Middle frontal gyrus (tissue), 1 donor: ENCODE data around the gene PPP2R2B.
"Not testable (repeated sequence)": the region's sequence is repeated elsewhere in the genome, so short reads cannot be mapped to it uniquely, and the experiment has no call there.

Experiments
- DNase-seq: peaks from one replicate; pipeline ENCODE4 v3.0.0-alpha.2; 2015; ENCODE audit warnings: low spot score; ENCODE audit errors: extremely low spot score

Gene PPP2R2B

GRCh38 chr5:146745931-146746577, 132.5 kb downstream of the PPP2R2B start:
- DNase-seq: no peak

GRCh38 chr5:146744068-146744745, 134.3 kb downstream of the PPP2R2B start:
- DNase-seq: no peak

DNA sequence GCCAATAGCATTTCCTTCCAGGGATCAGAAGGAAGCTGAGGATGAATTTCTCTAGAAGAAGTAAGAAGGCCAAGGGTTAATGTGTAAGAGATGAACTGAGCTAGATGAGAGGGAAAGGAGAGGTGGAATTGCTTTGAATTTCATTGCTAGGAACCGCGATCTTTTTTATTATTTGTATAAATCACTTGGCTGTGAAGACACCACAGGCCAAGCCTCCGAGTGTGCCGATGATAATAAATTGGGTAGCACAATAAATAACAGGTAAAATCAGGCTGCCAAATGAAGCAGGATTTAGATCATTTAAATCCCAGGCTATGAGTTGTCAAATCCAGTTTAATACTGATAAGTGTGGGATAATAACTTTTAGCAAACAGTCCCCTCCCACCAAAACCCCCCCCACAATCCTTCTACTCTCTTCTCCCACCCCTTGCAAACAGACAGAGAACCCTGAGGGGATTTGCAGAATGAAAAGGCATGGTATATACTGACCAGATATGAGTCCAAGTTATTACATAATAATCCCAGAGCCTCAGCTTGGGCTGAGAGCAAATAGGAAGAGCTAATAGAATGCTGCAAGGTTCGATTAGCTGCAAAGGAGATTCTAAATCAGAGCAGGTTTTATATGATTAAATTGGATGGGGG, 143.5 kb downstream of the PPP2R2B start:
- DNase-seq: no peak

GRCh38 chr5:146732962-146733361, 145.6 kb downstream of the PPP2R2B start:
- DNase-seq: no peak

DNA sequence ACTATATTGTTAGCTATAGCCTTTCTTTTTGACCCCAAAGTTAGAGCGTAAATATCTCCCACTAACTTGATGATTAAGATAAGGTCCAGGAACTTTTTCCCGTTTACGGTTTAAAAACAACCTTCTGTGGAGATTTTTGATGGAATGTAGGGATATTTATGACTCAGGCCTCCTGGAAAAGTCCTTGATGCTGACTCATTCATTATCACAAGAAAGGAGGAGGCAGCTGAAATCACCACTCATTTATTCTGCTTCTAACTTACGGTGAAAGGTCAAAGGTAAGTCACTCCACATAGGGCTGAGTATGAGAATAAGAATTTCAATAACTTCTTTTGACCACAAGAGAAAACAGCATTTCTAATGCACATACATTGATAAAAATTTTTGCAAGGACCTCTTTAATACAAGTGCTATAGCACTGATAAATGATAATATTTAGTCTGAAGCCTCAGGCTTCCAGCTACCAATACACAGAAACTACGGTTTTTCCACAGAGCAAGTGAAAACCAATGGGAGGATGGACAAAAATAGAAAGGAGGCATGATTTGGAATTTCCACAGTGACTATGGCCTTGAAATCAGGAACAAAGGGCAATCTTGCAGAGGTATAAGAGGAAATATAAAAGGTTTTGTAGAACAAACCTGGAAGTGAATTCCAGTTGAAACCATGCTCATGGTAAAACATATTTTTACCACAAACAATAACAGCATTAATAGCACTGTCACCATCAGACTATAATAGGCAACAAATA, 146.5 kb downstream of the PPP2R2B start:
- DNase-seq: no peak

- DNase-seq: not testable (repeated sequence)
Measured at GRCh38 chr5:146728746-146729145, 149.8 kb downstream of the PPP2R2B start.

DNA sequence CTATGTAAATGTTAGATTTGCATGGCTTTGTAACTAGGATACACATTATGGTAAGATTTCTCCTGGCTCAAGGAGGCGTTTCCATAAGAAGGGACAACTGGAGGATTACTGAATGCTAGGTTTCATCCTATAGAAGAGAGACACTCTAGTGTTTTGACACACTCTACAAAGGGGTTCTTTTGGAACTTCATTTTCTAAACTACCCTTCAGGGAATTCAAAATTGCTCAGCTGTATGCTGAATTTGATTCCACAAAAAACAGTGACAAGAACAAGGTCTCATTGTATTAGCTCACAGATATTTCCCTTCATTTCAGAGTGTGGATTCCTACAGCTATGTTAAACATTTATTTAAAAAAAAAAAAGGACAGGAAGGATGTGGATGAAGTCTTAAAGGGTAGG, 151.7 kb downstream of the PPP2R2B start:
- no peak for DNase-seq

DNA sequence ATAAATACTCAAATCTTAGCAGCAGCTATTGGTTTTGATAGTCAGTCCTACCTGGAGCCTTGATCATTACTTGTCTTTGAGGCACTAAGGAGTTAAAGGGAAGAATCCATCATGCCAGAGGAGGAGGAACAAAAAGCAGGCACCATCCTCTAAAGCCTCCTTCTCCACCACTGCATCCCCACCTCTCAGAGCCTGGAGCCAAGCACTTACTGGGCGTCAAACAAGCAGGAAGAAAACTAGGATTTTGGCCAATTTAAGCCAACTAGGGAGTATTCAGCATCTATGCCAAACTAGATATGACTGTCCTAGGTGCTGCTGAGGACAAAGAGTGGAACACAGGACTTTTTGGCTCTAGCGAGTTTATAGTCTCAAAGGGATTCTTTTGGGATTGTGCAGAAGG, 152.5 kb downstream of the PPP2R2B start:
- no peak for DNase-seq

GRCh38 chr5:146725025-146725424, 153.5 kb downstream of the PPP2R2B start:
- DNase-seq: no peak

- no peak for DNase-seq
Measured at GRCh38 chr5:146722361-146722779, 156.2 kb downstream of the PPP2R2B start.

- DNase-seq: no peak
Measured at GRCh38 chr5:146721073-146721815, 157.3 kb downstream of the PPP2R2B start.

DNA sequence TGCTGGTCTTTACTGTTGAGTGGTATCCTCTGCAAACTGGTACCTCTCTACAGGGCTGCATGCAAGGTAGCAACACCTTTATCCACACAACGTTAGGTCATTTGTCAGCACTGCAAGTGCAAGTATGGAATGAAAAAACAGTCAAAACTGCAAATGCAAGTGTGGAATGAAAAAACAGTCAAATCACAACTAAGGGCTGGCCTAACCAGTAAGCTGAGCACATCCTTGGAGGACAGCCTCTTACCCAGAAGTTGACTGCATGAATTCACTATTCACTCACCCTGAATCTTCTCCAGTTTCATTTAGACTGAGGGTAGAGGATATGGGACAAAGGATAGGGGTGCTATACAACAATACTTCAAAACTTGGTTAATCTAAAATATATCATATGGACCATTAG, 158.4 kb downstream of the PPP2R2B start:
- DNase-seq: no peak

GRCh38 chr5:146719179-146719578, 159.4 kb downstream of the PPP2R2B start:
- no peak for DNase-seq

- DNase-seq: no peak
Measured at GRCh38 chr5:146718609-146719008, 159.9 kb downstream of the PPP2R2B start.

DNA sequence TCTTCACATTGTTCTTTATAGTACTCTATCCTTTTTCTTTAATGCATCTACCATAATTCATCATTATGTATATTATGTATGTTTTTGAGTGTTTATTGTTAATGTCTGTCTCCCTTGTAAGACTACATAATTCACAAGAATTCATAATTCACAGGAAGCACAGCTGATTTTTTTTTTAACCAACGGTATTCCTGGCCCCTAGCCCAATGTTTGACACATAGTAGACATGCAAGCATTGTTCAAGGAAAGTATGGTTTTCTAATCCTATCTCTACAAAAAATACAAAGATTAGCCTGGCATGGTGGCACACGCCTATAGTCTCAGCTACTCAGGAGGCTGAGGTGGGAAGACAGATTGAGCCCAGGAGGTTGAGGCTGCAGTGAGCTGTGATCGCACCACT, 160.6 kb downstream of the PPP2R2B start:
- DNase-seq: no peak

- DNase-seq: no peak
Measured at GRCh38 chr5:146716636-146717035, 161.9 kb downstream of the PPP2R2B start.

- no peak for DNase-seq
Measured at GRCh38 chr5:146710348-146710747, 168.2 kb downstream of the PPP2R2B start.

DNA sequence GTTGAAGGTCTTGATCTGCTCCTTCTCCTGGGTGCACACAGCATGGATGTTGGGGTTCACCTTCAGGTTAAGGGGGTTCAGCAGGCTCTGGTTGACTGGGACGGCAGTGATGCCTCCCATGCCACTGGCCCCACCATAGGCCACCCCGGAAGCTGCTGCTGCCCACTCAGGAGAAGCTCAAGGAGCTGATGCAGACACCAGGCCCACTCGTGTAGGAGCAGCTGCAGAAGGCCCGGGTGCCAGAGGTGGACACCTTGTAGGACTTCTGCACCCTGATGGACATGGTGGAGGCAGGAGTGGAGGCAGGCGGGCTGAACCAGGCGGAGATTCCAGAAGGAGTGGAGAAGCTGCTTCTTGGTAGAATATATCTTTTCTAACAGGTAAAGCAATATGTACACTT, 171.2 kb downstream of the PPP2R2B start:
- no peak for DNase-seq

DNA sequence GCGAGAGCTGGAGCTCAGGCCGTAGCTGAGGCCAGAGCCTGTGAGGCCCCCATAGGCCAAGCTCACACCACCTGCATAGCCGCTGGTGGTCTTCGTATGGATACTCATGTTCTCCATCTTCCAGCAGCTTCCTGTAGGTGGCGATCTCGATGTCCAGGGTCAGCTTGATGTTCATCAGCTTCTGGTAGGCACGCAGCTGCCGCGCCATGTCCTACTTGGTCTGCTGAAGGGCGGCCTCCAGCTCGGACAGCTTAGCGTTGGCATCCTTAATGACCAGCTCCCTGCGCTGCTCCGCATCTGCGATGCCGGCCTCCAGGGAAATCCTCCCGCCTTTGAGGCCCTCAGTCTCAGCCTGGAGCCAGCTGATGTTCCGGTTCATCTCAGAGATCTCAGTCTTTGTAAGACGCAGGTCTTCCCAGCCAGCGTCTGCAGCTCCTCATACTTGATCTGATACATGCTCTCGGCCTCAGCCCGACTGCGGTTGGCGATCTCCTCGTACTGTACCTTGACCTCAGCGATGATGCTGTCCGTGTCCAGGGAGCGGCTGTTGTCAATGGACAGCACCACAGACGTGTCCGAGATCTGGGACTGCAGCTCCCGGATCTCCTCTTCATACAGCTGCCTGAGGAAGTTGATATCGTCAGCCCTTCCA, 172.1 kb downstream of the PPP2R2B start:
- DNase-seq: no peak

DNA sequence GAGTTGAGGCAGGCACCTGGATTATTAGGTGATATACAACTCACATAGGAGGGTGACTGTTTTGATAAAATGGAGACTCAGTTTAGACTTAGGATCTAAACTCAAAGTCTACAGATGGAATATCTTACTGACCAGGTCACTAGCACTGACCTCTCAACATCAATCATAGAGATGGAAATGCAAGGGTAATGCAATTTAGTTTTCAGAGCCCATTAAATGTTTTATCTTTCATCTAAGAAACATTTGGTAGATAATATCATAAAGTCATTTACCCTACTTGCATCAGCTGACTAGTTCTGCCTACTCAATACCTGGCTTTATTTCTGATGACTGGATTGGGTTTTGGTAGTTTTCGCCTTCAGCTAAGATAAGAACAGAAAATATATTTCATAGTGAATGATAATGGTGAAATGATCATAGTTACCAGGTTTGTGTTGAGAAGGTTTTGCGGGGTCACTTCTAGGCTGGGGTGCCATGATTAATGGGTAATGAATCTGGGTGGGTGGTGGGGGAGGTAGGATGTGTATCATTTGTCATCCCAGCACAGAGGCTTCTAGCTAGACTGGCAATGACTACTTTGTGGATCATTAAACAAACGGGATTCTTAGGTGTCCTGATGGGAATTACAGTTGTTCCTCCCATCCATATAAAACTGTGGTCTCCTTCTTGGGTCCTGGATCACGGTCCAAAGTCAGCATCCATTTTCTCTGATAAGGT, 173.4 kb downstream of the PPP2R2B start:
- no peak for DNase-seq
